GM12878 (cell line): ENCODE measurements around the gene ZNF672.

Experiments used
- ATF2 ChIP-seq: IDR thresholded peaks from 2 replicates; pipeline ENCODE4 v1.6.1; 2012; ENCODE audit warnings: low read length, inconsistent platforms
- BHLHE40 ChIP-seq, 2 experiments: fragments of 450-650 bp in 1 of 2; IDR thresholded peaks; 2 replicates each; pipeline ENCODE4 v1.6.1; 2011 to 2017; ENCODE audit warnings: low read depth in 2 of 2, borderline replicate concordance in 1 of 2, improper control_type of control experiment in 1 of 2, low read length in 1 of 2, mild to moderate bottlenecking in 1 of 2
- CTCF ChIP-seq, 3 experiments: IDR thresholded peaks in 2 of 3; conservative IDR thresholded peaks in 1 of 3; 2 replicates each; pipeline ENCODE4 v1.5.1; 2011; ENCODE audit warnings: low read depth in 3 of 3, low read length in 3 of 3, mild to moderate bottlenecking in 3 of 3, control low read depth in 2 of 3, moderate library complexity in 2 of 3, inconsistent platforms in 1 of 3, mixed read lengths in 1 of 3; ENCODE audit not compliant: control insufficient read depth in 2 of 3, insufficient read depth in 1 of 3; ENCODE audit errors: extremely low read depth in 1 of 3
- EP300 ChIP-seq, 2 experiments: fragments of 150-350 bp in 1 of 2; IDR thresholded peaks; 2 replicates each; pipeline ENCODE4 v1.6.1; 2011 to 2012; ENCODE audit warnings: low read depth in 2 of 2, low read length in 2 of 2, borderline replicate concordance in 1 of 2, improper control_type of control experiment in 1 of 2, inconsistent platforms in 1 of 2; ENCODE audit not compliant: control insufficient read depth in 1 of 2
- EZH2 ChIP-seq: IDR thresholded peaks from 2 replicates; pipeline ENCODE4 v1.6.1; 2012; ENCODE audit warnings: low read depth, mild to moderate bottlenecking, control low read depth, inconsistent platforms, low read length, borderline replicate concordance; ENCODE audit not compliant: control insufficient read depth
- POLR2A ChIP-seq: IDR thresholded peaks from 2 replicates; pipeline ENCODE4 v1.6.1; 2011; ENCODE audit warnings: low read depth, mild to moderate bottlenecking, low read length
- POLR2AphosphoS2 ChIP-seq: IDR thresholded peaks from 2 replicates; pipeline ENCODE4 v1.6.1; 2011; ENCODE audit warnings: low read depth, mild to moderate bottlenecking, low read length, improper control_type of control experiment, moderate library complexity
- RAD21 ChIP-seq: IDR thresholded peaks from 2 replicates; pipeline ENCODE4 v1.6.1; 2011; ENCODE audit warnings: mild to moderate bottlenecking, low read depth, low read length, moderate library complexity; ENCODE audit not compliant: insufficient read depth
- SIX5 ChIP-seq: IDR thresholded peaks from 2 replicates; pipeline ENCODE4 v1.6.1; 2011; ENCODE audit warnings: mild to moderate bottlenecking, low read depth, low read length, moderate library complexity; ENCODE audit not compliant: severe bottlenecking
- SMARCA5 ChIP-seq: fragments of 450-650 bp; IDR thresholded peaks from 2 replicates; pipeline ENCODE4 v1.6.1; 2017; ENCODE audit warnings: mild to moderate bottlenecking

- TF ChIP-seq BHLHE40 (IDR thresholded peaks at IDR 0.05; ENCODE audit: borderline replicate concordance in 1 of 2, low read depth in 2 of 2, low read length in 1 of 2), result no peak
- no peak for TF ChIP-seq CTCF (IDR thresholded peaks at IDR 0.05 in 2 of 3, conservative IDR thresholded peaks at IDR 0.05 in 1 of 3; ENCODE audit: control insufficient read depth in 2 of 3, extremely low read depth in 1 of 3, insufficient read depth in 1 of 3, low read depth in 3 of 3, low read length in 3 of 3)
- no peak for TF ChIP-seq EZH2
- TF ChIP-seq EP300 (IDR thresholded peaks at IDR 0.05; ENCODE audit: borderline replicate concordance in 1 of 2, control insufficient read depth in 1 of 2, low read depth in 2 of 2, low read length in 2 of 2), result no peak
- no peak for TF ChIP-seq RAD21
- no peak for TF ChIP-seq POLR2AphosphoS2
- no peak for TF ChIP-seq SIX5
- no peak for TF ChIP-seq SMARCA5
- no peak for TF ChIP-seq POLR2A
- no peak for TF ChIP-seq ATF2
Observed at GRCh38 chr1:248824301-248824700, 13.7 kb upstream of the ZNF672 start.
